AG10803 (cell line): ENCODE data around the gene RSPH4A.
A peak's percentile ranks its signal among the peaks of the same experiment; 100 is the strongest.

ENCODE experiments used
- DNase-seq: peaks from one replicate; pipeline ENCODE4 v3.0.0; 2010; ENCODE audit warnings: low read depth
- H3K4me3 ChIP-seq: 2 replicates; pipeline ENCODE4 v1.5.1; 2011; ENCODE audit warnings: mild to moderate bottlenecking, low read length, control low read depth
- CTCF ChIP-seq: conservative IDR thresholded peaks from 2 replicates; pipeline ENCODE4 v1.5.1; 2011; ENCODE audit warnings: mild to moderate bottlenecking, low read length, control low read depth, inconsistent platforms

RSPH4A gene

GRCh38 chr6:116676021-116676420 is 59.7 kb downstream of the RSPH4A start:
- DNase-seq = no peak
- H3K4me3 ChIP-seq = no peak overlapping the region
- no peak for TF ChIP-seq CTCF

- peak within 1 kb of the TSS; percentile 90 for H3K4me3 ChIP-seq
- no peak for TF ChIP-seq CTCF
- DNase-seq = peak; percentile 87
These were observed 64.8 kb downstream of the RSPH4A start, which contains the start of gene KPNA5 for GRCh38 chr6:116680880-116681672. KPNA5 (plus strand) TSS chr6:116681211; CDS start chr6:116681335, 124 bp downstream.

DNA sequence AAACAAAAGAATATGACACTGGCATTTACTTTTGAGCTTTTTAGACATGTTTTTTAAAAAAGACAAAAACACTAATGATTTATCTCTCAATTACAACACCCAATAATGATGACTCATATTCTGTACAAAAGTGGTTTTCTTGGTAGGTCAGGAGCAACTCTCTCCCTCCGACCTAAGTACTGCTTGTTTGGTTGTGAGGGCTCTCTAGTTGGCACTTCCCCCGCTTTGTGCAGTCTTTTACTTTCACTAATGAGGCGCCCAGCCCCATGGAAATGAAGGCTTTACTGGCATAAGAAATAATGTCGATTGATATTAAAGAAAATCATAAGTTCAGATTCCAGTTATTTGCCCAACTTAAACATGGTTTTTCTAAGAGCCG is 66.0 kb downstream of the RSPH4A start:
- DNase-seq = peak; percentile 61

More for the DNA sequence above, 66.0 kb downstream of the RSPH4A start:
- peak overlapping the region; percentile 90 for H3K4me3 ChIP-seq
- TF ChIP-seq CTCF = no peak
